ENCODE measurements around the gene AHRR. TPM values are rescaled to one million over a fixed set of nuclear protein-coding genes. Genes with fewer than 3 reads are reported as not detected.
"Not testable (repeated sequence)": the region's sequence is repeated elsewhere in the genome, so short reads cannot be mapped to it uniquely, and the experiment has no call there.

Gene AHRR
- total RNA-seq, 2 donors from 2014 or later, result 0.80 to 4.4 TPM

DNA sequence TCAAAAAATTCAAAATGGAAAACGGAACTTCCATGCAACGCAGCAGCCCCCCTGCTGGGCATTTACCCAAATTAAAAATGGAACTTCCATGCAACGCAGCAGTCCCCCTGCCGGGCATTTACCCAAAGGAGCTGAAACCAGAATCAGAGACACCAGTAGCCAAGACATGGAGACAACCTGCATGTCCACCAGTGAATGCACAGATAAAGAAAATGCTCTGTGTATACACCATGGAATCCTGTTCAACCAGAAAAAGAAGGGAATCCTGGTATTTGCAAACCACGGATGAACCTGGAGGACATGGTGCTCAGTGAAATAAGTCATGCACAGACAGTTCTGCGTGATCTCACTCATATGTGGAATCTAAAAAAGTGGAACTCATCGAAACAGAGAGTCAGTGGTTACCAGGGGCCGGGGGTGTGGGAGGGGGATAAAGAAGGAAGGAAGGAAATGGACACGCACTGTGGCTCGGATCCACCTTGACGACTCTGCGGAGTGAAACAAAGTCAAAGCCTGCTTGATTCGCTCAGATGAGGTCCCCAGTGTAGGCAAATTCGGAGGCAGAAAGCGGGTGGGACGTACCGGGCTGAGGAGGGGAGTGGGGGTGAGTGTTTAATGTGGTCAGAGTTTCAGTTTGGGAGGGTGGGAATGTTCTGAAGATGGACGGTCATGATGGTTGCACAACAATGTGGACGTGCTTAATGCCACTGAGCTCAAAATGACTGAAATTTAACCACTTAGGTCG, 81.3 kb downstream of the AHRR start:
- Mint-ChIP-seq H3K4me1 (no peaks in the 10 kb centered on the region), H3K4me3 (no peak overlapping the region), H3K27me3 (peaks cover 59% of the 10 kb centered on the region), H3K36me3 (ENCODE audit: low read depth) (no peaks in the 10 kb centered on the region), H3K27ac (no peak overlapping the region)
- ATAC-seq, result peak; percentile 49
- H3K9me3 ChIP-seq (ENCODE audit: control insufficient read depth, low read length, poor library complexity, severe bottlenecking), result no peaks in the 10 kb centered on the region
- no peak for DNase-seq

DNA sequence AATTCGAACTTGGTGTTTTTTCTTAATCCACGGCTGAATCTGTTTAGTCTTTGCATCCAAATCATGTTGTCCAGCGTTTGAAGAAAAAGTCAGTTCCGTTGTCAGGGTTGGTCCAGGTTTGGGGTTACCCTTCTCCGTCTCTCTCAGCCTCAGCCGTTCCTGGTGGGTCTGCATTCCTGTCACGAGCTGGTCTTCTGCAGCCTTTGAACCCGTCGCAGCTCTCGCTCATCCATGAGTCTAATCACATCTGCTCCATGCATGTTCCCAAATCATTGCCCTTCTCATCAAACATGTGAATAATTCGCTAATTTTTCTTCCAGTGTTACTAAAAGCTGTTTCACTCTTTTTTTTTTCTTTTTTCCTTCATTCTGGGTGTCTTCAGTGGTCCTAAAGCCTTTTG, 82.5 kb downstream of the AHRR start:
- no peaks in the 10 kb centered on the region for H3K9me3 ChIP-seq (ENCODE audit: control insufficient read depth, low read length, poor library complexity, severe bottlenecking)
- Mint-ChIP-seq H3K4me1 (no peaks in the 10 kb centered on the region), H3K27me3 (peaks cover 59% of the 10 kb centered on the region), H3K4me3 (no peak overlapping the region), H3K36me3 (ENCODE audit: low read depth) (no peaks in the 10 kb centered on the region), H3K27ac (no peak overlapping the region)
- no peak for DNase-seq
- ATAC-seq, result no peak

DNA sequence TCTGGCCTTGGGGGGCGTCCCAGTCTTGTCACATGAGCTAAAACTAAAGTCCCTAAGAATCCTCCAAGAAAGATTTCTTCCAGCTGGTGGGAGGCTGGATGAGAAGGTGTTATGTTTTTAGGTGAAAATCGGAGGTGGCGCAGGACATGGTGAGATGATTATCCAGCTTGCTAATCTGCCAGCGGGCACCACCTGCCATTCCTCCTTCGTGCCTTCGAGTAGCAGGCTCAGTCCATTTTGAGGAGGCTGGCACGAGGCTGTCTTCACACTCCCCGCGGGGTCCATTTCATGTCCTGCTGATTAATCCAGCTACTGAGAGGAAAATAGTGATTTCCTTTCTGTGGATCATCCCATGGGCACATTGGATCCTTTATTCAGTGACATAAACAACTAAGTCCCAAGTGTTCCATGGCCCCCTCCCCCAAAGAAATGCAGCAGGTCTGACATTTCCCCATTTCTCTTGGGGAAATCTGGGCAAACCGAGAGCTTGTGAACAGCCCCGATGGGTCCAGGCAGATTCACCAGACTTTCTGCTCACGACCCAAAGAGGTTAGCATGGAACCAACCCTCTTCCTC, 83.2 kb downstream of the AHRR start:
- DNase-seq, result no peak

DNA sequence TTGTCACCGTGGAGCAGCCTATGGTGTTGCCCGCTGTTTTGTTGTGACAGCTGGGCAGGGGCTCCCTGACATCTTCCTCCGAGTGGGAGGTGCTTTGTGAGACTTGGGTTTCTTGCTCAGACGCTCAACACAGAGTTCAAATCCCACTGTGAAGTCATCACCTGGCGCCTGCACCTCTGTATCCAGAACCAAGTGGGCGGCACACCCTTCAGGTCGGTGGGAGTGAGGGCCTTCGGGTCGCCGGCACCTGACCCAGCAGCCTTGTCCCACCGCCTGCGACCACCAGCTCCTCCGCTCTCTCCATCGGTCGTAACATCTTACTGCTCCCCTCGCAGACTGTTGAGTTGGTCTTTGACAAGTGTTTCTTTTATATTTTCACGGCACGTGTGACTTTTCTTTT, 83.9 kb downstream of the AHRR start:
- no peak for DNase-seq
- no peaks in the 10 kb centered on the region for H3K4me1 Mint-ChIP-seq
- no peak overlapping the region for H3K27ac Mint-ChIP-seq
- no peak for ATAC-seq
- H3K27me3 Mint-ChIP-seq, result peaks cover 56% of the 10 kb centered on the region
- H3K36me3 Mint-ChIP-seq (ENCODE audit: low read depth), result no peaks in the 10 kb centered on the region
- H3K4me3 Mint-ChIP-seq, result no peak overlapping the region
- no peaks in the 10 kb centered on the region for H3K9me3 ChIP-seq (ENCODE audit: control insufficient read depth, low read length, poor library complexity, severe bottlenecking)

More for the DNA sequence above, 83.2 kb downstream of the AHRR start:
- H3K4me1 Mint-ChIP-seq, result no peaks in the 10 kb centered on the region
- H3K27ac Mint-ChIP-seq, result no peak overlapping the region
- peaks cover 60% of the 10 kb centered on the region for H3K27me3 Mint-ChIP-seq
- H3K36me3 Mint-ChIP-seq (ENCODE audit: low read depth), result no peaks in the 10 kb centered on the region
- H3K9me3 ChIP-seq (ENCODE audit: control insufficient read depth, low read length, poor library complexity, severe bottlenecking), result no peaks in the 10 kb centered on the region
- no peak for ATAC-seq
- H3K4me3 Mint-ChIP-seq, result no peak overlapping the region

DNA sequence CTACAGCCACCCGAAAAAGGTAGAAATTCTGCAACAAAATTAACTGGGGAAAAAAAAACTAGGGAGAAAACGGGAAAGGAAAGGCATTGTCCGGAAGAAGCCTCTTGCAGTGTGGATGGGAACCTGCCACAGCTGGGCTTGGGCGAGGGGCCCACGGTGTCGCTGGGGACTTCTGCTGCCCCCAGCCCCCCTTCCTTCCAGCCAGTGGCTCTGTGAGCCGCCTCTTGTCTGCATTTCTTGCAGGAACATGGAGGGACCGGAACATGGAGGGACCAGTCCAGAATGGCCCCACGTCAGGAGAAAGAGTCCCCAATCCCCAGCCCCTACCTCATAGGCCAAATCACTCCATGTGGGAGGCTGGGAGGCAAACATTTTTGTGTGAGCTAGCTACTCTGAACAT, 84.5 kb downstream of the AHRR start:
- H3K36me3 Mint-ChIP-seq (ENCODE audit: low read depth), result no peaks in the 10 kb centered on the region
- no peaks in the 10 kb centered on the region for H3K4me1 Mint-ChIP-seq
- no peak overlapping the region for H3K27ac Mint-ChIP-seq
- ATAC-seq, result no peak
- no peak for DNase-seq
- no peaks in the 10 kb centered on the region for H3K9me3 ChIP-seq (ENCODE audit: control insufficient read depth, low read length, poor library complexity, severe bottlenecking)
- H3K4me3 Mint-ChIP-seq, result no peak overlapping the region
- H3K27me3 Mint-ChIP-seq, result peaks cover 53% of the 10 kb centered on the region

DNA sequence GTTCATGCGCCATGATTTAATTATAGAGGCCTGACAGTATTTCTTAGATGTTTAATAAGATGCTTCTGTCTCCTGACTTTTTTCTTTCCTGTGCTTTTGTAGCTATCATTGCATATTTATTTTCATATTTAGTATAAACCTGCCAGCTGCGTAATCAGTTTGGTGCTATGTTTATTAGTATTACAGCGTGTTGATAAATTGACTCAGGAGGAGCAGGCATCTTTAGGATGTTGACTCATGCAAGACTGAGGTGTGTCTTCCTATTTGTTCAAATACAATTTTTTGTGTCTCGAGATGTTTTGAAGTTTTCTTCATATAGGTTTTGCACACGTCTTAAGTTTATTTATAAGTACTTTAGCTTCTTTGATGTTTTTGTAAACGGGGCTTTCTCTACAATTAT, 85.5 kb downstream of the AHRR start:
- DNase-seq (no peak), ATAC-seq (no peak)
- H3K9me3 ChIP-seq (ENCODE audit: control insufficient read depth, low read length, poor library complexity, severe bottlenecking), result no peaks in the 10 kb centered on the region
- Mint-ChIP-seq H3K4me1 (no peaks in the 10 kb centered on the region), H3K27ac (no peak overlapping the region), H3K4me3 (no peak overlapping the region), H3K27me3 (peaks cover 50% of the 10 kb centered on the region), H3K36me3 (ENCODE audit: low read depth) (no peaks in the 10 kb centered on the region)

DNA sequence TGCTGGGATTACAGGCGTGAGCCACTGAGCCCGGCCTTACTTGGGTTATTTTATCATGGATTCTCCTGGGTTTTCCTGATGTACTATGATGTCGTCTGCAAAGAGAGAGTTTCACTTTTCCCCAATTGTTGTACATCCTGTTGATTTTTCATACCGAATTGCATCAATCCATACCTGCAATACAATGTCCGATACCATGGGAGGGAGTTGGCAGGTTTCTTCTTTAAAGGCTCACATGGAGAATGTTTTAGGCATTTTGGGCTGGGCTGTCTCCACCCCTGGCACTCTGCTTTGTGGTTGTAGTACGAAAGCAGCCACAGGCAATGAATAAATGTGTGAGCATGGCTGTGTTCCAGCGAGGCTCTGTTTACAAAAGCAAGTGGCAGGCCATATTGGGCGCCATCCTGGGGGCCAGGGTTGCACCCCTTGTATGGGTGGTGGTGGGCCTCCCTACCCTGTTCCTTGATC, 86.3 kb downstream of the AHRR start:
- H3K9me3 ChIP-seq (ENCODE audit: control insufficient read depth, low read length, poor library complexity, severe bottlenecking), result no peaks in the 10 kb centered on the region
- no peak overlapping the region for H3K27ac Mint-ChIP-seq
- peaks cover 46% of the 10 kb centered on the region for H3K27me3 Mint-ChIP-seq
- DNase-seq (no peak), ATAC-seq (no peak)
- no peak overlapping the region for H3K4me3 Mint-ChIP-seq
- H3K36me3 Mint-ChIP-seq (ENCODE audit: low read depth), result no peaks in the 10 kb centered on the region
- H3K4me1 Mint-ChIP-seq, result no peaks in the 10 kb centered on the region

DNA sequence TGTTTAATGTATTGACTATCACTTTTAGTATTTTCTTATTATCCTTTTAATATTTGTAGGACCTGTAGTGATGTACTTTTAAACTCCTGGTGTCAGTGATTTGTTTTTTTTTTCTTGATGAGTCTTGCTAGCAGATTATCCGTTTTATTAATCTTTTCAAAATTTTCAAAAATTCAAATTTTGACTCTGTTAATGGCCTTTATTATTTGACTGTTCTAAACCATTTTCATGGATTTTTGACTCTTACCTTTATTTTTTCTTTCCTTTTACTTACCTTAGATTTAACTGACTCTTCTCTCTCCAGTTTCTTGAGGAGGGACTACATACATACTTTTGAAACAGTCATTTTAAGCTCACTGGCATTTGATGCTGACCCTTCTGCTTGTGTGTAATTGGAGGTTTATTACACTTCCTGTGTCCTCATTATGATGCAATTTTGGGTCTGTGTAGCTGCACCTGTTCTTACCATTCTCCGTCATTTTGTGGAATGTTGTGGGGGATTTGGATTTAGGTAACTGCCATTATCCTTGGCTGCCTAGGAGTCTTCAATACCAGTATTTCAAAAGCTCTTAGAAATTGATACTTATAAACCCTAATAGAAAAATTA, 89.5 kb downstream of the AHRR start:
- DNase-seq (no peak), ATAC-seq (no peak)
- H3K27ac Mint-ChIP-seq, result no peak overlapping the region
- H3K36me3 Mint-ChIP-seq (ENCODE audit: low read depth), result no peaks in the 10 kb centered on the region
- no peaks in the 10 kb centered on the region for H3K4me1 Mint-ChIP-seq
- no peak overlapping the region for H3K4me3 Mint-ChIP-seq
- H3K9me3 ChIP-seq (ENCODE audit: control insufficient read depth, low read length, poor library complexity, severe bottlenecking), result no peaks in the 10 kb centered on the region
- peaks cover 33% of the 10 kb centered on the region for H3K27me3 Mint-ChIP-seq

DNA sequence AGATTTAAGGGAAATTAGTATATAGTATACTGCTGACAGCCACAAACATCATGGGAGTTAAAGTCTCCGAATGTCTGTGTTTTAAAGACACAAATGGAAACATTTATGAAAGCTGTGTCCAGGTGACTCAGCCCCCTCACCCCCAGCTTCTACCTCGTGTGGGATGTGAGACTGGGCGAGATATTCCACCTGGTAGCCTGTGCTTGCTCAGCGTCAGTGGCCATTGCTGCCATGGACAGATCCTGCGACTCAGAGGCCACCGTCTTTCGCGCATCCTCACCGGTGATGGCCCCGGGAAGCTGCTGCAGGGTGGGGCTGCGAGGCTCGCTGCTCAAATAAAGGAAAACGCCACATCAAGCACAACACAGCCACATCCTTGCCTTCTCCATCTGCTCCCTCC, 90.2 kb downstream of the AHRR start:
- H3K27me3 Mint-ChIP-seq, result peaks cover 25% of the 10 kb centered on the region
- H3K27ac Mint-ChIP-seq, result no peak overlapping the region
- H3K36me3 Mint-ChIP-seq (ENCODE audit: low read depth), result no peaks in the 10 kb centered on the region
- H3K4me3 Mint-ChIP-seq, result no peak overlapping the region
- ATAC-seq, result no peak
- H3K4me1 Mint-ChIP-seq, result no peaks in the 10 kb centered on the region
- no peaks in the 10 kb centered on the region for H3K9me3 ChIP-seq (ENCODE audit: control insufficient read depth, low read length, poor library complexity, severe bottlenecking)
- DNase-seq, result no peak

DNA sequence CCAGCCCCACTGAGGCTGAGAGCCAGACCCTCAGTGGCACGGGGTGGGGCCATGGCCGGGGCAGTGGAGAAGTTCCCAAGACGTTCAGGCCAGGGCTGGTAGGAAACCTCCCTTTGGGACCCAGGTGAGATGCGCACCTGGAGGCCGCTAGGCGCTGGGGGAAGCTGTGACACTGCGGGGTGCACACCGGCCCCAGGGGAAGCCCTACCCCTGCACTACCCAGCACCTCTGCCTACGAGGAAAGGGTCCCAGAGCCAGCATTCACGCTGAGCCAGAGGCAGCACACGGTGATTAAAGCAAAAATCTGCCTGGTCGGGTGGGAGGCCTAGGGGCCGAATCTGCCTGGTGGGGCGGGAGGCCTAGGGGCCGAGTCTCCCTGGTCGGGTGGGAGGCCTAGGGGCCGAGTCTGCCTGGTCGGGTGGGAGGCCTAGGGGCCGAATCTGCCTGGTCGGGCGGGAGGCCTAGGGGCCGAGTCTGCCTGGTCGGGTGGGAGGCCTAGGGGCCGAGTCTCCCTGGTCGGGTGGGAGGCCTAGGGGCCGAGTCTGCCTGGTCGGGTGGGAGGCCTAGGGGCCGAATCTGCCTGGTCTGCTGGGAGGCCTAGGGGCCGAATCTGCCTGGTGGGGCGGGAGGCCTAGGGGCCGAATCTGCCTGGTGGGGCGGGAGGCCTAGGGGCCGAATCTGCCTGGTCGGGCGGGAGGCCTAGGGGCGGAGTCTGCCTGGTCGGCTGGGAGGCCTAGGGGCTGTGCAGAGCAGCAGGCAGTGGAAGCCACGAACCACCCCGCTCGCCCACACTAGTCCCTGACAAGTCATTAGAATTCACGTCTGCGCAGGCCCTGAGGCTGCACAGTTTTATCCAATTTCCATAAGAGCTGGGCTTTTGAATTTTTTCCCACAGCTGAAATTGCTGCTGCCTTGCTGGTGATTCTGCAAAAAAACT, 93.7 kb downstream of the AHRR start:
- H3K9me3 ChIP-seq (ENCODE audit: control insufficient read depth, low read length, poor library complexity, severe bottlenecking); H3K4me3 Mint-ChIP-seq; DNase-seq; H3K4me1 Mint-ChIP-seq; H3K36me3 Mint-ChIP-seq (ENCODE audit: low read depth); H3K27ac Mint-ChIP-seq; ATAC-seq: not testable (repeated sequence)
- H3K27me3 Mint-ChIP-seq, result peaks cover 20% of the 10 kb centered on the region

DNA sequence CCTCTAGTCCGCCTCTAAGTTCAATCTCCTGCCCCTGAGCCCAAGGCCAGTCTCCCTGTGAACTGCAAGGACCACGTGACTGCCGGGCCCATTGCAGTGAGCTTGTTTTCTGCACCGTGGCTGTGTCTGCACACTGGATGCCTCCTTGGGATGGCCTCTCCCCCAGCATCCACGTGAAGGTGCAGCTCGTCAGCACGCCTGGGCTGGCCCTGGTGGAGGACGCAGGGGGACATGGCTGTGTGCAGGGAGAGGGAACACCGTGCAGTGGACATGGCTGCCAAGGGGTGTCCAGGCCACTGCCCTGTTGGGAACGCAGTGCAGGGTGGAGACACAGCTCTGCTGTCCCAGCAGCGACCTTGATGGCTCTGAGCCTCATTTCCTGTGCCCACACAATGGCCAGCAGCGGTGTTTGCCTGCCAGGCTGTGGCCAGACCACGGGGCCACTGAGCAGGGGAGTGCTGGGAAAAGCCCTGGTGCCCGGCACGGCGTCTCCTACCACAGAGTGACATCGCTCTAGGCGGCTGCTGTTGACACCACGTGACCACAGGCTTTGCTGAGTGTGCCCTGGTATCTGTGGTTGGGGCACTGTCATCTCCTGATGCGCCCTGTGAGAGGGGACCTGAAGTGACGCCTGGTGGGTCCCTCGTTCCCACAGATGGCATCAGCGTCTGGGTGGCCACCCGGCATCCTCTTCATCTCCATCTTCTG, 94.6 kb downstream of the AHRR start:
- DNase-seq (no peak), ATAC-seq (no peak)
- no peaks in the 10 kb centered on the region for H3K9me3 ChIP-seq (ENCODE audit: control insufficient read depth, low read length, poor library complexity, severe bottlenecking)
- no peaks in the 10 kb centered on the region for H3K36me3 Mint-ChIP-seq (ENCODE audit: low read depth)
- H3K4me1 Mint-ChIP-seq, result no peaks in the 10 kb centered on the region
- no peak overlapping the region for H3K4me3 Mint-ChIP-seq
- H3K27me3 Mint-ChIP-seq, result peaks cover 17% of the 10 kb centered on the region
- H3K27ac Mint-ChIP-seq, result no peak overlapping the region

DNA sequence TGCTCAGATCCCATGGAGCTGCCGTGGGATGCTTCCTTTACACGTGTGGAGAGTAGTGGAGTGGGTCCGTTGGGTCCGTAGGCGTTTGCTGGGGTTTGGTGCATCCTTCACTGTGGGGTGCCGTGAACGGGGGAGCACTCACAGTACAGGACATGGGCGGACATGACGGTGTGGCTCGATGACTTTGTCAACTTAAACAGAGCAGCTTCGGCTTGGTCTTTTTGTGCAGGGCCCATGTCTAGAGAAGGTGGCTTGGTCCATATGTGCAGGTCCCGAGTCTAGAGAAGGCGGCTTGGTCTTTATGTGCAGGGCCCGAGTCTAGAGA, 95.1 kb downstream of the AHRR start:
- no peak overlapping the region for H3K27ac Mint-ChIP-seq
- no peak overlapping the region for H3K4me3 Mint-ChIP-seq
- ATAC-seq, result no peak

More for the DNA sequence above, 95.1 kb downstream of the AHRR start:
- DNase-seq, result no peak
- Mint-ChIP-seq H3K4me1 (no peaks in the 10 kb centered on the region), H3K27me3 (peaks cover 14% of the 10 kb centered on the region), H3K36me3 (ENCODE audit: low read depth) (no peaks in the 10 kb centered on the region)
- no peaks in the 10 kb centered on the region for H3K9me3 ChIP-seq (ENCODE audit: control insufficient read depth, low read length, poor library complexity, severe bottlenecking)

Measured in T-helper 17 cell (primary cell).